Hindlimb muscle (tissue), 1 donor: ENCODE measurements around the gene TBP. TPM values are rescaled to one million over a fixed set of nuclear protein-coding genes. Genes with fewer than 3 reads are reported as not detected.
A peak's percentile ranks its signal among the peaks of the same experiment; 100 is the strongest.
"Not testable (repeated sequence)": the region's sequence is repeated elsewhere in the genome, so short reads cannot be mapped to it uniquely, and the experiment has no call there.

Source experiments
- DNase-seq: peaks from one replicate; pipeline ENCODE4 v3.0.0-alpha.2; 2013
- polyA plus RNA-seq: library from polyadenylated mRNA; unstranded; fragments of 120-200 nt; gene quantifications from one replicate; pipeline ENCODE4 v1.2.1, GENCODE V29; 2013; ENCODE audit not compliant: insufficient read length

Gene TBP
- 16.4 TPM for polyA plus RNA-seq

DNA sequence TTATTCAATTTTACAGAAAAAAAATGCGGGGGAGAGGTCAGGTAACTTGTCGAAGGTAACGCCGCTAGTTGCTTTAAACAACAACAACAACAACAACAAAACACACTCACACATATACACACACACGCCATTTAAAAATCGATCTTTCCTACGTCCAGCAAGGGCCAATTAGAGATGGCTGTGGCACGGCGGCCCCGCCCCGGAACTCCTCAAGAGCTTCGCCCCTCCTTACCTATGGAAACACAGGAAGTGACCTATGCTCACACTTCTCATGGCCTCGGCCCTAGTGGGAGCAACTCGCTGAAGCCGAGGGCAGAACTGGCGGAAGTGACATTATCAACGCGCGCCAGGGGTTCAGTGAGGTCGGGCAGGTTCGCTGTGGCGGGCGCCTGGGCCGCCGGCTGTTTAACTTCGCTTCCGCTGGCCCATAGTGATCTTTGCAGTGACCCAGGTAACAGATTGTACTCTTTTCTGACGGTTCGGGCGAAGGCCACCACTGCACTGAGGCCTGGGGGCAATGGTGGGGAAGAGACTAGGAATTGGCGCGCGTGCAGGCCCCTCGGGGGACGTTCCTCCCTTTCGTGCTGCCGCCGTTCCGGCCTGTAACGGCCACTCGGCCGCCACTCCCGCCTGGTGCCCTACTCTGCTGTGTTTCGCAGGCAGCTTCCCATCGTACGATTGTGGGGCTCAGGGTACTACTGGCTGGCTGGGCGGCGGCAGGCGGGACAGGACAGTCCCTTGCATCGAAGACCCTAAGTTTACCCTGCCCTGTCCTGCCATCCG lies at the start of gene TBP:
TBP (plus strand) TSS at position 357 of the 783 bp plus-strand sequence. CDS start 2,661 bp downstream, outside the sequence.
- peak; percentile 98 for DNase-seq

DNA sequence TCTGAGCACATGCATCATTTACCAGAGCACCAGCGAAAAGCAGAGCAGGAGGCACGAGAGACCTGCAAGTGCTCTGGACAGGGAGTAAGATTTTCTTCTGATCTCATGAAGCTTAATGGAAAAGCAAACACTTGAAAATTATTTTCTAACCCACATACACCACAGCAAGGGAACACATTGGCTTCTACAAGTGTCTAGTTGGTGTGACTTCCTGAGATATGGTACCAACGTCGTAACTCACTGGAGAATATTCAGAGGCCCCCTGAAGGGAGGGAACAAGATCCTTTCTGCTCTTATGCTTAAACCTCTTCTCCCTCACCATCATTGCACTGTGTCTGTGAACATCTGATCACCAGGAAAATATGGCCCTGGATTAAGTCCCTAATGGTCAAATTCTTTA lies 49.7 kb upstream of the TBP start:
- DNase-seq, result no peak

DNA sequence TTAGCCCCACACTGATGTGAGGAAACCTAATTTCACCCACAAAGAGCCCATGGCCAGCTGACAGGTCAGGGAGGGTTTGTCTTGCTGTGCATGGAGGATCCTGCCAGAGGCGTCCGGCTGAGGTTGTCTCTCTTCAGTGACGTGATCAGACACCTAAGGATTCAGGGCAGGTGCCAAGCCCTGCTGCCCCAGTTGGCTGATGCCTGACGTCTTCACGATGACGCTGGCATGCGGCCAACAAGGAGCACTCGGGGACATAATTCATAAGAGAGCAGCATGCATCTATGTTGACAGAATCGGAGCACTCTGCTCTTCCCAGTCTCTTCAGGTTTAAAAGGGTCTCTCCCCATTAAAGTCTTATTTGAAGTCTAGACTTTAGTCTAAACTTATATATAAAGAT lies 48.9 kb upstream of the TBP start:
- DNase-seq, result no peak

DNA sequence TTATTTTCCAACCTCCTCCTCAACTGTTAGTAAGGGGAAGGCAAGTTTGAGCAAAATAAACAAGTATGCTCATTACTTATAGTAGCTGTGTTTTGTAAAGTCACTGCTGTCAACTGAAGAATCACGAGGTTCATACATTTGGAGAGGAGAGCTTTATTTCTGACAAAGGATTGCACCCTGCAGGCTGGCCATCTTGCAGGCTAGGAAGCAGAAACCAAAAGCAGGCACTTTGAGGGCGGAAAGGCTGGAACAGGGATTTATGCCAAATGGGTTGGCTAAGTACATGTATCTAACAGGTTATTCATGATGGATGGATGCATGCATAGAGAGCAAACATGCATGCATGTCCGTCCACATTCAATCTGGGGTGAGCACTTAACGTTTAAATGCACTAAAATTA lies 47.7 kb upstream of the TBP start:
- no peak for DNase-seq

DNA sequence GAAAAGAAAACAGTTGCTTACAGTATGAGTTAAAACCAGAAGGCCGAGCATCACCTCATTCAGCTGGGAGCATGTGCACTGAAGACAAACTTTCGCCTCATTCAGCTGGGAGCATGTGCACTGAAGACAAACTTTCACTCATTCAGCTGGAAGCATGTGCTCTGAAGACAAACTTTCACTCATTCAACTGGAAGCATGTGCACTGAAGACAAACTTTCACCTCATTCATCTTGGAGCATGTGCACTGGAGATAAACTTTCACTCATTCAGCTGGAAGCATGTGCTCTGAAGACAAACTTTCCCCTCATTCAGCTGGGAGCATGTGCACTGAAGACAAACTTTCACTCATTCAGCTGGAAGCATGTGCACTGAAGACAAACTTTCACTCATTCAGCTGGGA lies 46.4 kb upstream of the TBP start:
- not testable (repeated sequence) for DNase-seq

DNA sequence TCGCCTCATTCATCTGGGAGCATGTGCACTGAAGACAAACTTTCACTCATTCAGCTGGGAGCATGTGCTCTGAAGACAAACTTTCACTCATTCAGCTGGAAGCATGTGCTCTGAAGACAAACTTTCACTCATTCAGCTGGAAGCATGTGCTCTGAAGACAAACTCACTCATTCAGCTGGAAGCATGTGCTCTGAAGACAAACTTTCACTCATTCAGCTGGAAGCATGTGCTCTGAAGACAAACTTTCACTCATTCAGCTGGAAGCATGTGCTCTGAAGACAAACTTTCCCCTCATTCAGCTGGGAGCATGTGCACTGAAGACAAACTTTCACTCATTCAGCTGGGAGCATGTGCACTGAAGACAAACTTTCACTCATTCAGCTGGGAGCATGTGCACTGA lies 45.9 kb upstream of the TBP start:
- not testable (repeated sequence) for DNase-seq

DNA sequence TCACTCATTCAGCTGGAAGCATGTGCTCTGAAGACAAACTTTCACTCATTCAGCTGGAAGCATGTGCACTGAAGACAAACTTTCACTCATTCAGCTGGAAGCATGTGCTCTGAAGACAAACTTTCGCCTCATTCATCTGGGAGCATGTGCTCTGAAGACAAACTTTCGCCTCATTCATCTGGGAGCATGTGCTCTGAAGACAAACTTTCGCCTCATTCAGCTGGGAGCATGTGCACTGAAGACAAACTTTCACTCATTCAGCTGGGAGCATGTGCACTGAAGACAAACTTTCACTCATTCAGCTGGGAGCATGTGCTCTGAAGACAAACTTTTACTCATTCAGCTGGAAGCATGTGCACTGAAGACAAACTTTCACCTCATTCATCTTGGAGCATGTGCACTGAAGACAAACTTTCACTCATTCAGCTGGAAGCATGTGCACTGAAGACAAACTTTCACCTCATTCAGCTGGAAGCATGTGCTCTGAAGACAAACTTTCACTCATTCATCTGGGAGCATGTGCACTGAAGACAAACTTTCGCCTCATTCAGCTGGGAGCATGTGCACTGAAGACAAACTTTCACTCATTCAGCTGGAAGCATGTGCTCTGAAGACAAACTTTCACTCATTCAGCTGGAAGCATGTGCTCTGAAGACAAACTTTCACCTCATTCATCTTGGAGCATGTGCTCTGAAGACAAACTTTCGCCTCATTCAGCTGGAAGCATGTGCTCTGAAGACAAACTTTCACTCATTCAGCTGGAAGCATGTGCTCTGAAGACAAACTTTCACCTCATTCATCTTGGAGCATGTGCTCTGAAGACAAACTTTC lies 45.1 kb upstream of the TBP start:
- not testable (repeated sequence) for DNase-seq

DNA sequence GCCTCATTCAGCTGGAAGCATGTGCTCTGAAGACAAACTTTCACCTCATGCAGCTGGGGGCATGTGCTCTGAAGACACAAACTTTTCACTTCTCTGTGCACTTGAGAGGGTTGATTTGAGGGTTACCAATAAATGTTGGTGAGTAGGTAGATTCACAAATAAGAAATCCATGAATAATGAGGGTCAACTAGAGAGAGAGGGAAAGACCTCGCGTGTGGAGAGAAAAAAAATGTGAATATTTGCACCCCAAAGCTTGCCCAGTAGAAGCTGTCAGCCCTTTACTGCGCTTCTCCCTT lies 44.5 kb upstream of the TBP start:
- DNase-seq, result no peak

DNA sequence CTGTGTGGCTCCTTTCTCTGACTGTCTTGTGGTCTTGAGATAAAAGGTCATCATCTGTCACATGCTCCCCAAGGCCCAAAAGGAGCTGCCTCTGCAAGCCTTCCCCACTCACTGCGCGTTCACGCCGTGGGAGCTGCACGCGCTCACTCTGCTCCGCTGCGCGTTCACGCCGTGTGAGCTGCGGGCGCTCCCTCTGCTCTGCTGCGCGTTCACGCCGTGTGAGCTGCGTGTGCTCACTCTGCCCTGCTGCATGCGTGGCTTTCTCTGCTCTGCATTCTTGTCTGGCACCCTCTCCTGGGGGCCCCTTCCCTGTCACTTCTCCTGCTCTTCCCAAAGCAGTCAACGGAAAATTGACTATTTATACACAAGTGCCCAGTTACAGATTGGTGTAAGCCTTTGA lies 43.5 kb upstream of the TBP start:
- no peak for DNase-seq

DNA sequence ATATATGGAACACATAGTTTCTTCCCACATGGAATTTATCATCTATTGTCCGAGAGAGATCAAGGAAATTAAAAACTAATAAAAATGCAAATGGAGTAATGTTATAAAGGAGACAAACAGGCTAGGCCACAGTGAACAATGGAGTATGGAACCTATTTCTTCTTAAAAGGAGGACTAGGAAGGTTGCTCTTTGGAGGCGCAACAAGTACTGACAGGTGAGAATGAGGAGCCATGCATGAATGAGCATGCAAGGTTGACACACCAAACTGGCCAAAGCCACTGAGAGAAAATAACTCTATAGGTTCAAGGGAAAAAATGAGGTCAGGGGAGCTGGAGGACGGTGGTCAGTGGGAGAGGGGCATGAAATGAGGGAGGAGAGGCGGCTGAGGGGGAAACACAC lies 41.9 kb upstream of the TBP start:
- no peak for DNase-seq

DNA sequence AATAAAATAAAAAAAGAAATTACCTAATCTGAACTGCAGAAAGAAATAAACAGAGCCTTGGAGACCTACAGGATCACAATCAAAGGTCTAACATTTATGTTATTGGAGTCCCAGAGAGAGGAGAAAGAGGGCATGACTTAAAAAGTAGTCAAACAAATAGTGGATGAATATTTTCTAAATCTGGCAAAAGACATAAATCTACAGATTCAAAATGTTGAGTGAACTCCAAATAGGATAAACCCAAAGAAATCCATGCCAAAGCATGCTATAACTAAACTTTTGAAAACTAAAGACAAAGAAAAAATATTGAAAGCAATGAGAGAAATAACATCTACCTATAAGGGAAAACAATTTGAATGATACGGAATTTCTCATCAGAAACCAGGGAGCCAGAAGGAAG lies 39.3 kb upstream of the TBP start:
- no peak for DNase-seq

DNA sequence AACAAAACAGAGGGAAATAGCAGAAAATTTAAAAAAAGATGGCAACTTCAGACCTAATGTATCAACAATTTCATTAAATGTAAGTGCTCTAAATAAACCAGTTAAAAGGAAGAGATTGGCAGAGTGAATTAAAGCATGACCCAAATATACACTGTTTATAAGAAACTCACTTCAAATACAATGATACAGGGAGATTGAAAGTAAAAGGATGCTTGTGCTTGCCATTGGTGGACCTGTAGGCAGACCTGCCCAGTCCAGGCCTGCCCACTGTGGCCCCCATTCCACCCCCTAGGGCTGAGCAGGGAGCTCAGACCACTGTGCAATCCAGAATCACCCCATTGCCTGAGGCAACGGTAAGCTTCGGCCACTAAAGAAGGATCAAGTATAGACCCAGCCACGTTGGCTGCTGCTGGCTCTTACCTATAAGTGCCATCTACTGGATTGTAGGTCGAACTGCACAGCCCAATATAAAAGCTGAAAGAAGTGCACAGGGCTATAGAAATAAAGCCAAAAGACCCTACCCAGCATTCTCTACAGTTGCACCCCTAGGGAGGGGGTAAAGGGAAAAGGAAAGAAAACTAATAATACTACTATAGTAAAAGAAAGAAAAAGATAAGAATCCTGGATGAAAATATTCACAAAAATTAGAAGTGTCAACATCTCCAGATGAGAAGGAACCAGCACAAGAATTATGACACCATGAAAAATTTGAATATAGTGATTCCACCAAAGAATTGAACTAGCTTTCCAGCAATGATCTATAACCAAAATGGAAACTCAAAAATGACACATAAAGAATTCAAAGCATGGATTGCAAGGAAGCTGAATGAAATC lies 37.2 kb upstream of the TBP start:
- no peak for DNase-seq

DNA sequence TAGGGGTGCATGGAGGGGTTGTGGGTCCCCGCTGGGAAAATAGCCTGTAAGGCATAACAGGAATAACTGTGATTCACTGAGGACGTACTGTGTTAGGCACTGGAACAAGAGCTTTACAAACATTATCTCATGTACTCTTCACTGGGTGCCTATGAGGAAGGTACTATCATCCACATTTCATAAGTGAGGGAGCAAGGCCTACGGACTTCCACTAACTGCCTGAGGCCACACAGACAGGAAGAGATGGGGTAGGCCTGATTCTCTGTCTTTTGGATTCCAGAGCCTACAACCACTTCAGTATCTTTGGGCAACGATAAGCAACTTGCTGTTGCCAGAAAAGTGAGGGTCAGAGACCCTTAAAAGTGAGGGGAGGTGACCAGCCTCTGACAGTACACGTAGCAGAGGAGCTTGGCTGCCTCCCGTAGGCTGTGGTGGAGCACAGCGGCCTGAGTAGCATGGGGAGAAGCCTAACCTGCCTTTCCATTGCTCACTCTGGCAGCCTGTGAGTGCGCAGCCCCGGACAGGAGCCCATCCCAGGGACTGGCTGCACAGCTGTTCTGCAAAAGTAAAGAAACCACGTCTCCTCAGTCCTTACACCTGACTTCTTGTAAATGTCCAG lies 31.5 kb upstream of the TBP start:
- DNase-seq, result no peak

DNA sequence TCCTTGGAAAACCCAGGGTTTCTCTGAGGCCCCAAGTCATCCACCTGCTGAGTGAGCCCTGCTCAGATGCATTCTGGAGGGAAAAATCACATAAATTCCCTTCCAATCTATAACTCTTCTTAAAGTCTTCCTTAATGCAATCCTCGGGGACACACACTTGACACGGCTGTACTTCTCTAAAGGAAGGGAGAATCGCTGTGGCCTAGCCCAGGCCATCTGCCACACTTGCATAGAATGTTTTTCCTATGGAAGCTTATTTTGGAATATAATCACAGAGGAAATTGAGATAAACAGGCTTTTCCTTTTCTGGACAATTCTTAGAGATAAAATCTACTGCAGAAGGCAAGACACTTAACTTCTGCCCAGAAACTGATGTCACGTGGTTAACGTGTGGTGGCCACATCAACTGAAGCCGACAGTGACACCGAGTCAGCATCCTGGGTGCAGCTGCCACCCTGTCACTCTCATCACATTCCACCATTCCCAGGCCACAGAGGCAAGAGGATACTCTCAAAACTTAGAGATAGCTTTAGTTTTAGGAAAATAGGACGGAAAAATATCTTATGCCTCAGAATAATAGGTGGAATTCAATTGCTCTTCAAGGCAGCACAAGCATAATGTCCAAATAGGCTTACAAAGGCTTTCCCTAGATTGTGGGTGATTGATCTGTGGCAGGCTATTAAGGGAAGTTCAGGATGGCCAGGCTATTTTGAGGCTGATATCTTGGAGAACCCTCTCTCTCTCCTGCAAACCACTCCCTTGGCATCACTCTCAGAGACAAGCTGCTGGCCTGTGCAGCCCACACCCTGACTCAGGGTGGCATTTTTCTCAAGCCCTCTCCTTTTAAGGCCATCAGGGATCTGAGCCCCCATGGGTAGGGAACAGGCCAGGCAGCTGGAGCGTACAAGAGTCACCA lies 30.7 kb upstream of the TBP start:
- DNase-seq, result peak; percentile 7

DNA sequence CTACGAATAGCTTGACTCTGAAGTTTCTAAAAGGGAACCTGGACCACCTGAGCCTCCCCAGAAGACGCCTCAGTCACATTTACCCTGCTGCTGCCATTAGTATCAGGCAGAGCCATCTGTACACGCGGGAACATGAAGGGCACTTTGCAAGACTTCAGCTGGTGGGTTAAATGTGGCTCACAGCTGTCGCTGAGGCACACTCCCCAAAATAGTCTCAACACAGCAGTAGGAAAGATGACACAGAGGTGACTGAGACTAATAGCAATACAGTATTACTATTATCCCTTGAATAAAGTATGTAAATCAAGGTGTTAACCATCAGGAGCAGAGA lies 30.0 kb upstream of the TBP start:
- no peak for DNase-seq

DNA sequence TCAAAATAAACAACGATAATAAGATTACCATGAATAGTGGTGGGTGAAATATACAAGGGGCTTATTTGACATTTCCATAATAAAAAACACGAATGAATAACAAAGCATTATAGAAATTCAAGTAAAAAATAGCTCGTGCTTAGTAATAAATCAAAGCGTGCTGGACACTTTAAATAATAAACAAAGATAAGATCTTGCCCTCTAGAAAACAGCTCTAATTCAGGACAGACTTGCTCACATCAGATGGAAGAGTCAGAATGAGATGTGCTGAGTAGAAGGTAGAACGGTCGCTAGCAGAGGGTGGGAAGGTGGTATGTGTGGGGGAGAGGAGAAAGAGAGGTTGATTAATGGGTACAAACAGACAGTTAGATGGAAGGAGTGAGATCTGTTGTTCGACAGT lies 28.4 kb upstream of the TBP start:
- DNase-seq, result no peak

DNA sequence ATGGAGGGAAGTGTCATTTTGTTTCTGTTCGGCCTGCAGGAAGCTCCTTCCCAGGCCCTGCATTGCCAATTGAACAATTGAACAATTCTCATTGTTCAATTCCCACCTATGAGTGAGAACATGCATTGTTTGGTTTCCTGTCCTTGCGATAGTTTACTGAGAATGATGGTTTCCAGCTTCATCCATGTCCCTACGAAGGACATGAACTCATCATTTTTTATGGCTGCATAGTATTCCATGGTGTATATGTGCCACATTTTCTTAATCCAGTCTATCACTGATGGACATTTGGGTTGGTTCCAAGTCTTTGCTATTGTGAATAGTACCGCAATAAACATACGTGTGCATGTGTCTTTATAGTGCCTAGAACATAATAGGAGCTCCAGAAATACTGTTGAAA lies 26.2 kb upstream of the TBP start:
- DNase-seq, result not testable (repeated sequence)

DNA sequence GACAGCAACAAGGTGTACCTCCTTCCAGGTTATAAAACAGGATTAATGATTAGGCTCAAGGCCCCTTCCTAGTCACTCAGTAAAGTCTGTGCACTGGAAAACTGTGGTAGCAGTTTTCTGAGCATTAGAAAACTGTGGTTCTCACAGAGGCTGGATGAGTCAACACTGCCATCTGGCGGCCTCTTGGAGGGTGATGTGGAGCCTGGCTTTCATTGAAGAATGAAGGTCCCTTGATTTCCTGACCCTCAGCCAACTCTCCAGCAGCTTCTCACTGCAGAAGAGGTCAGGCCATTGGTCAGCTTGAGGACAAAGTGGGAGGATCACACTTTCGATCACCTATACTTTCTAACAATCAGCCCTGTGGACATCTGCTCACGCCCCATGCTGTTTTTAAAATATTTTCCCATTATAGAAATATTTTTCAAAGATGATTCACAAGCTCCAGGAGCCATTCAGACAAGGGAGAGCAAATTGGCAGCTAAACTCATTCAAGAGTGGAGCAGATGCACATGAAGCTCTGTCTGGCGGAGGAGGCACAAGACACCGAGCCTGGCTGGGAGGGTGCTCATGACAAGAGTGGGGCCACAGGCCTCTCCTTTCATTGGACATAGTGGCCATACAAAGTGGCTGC lies 24.2 kb upstream of the TBP start:
- peak; percentile 74 for DNase-seq

DNA sequence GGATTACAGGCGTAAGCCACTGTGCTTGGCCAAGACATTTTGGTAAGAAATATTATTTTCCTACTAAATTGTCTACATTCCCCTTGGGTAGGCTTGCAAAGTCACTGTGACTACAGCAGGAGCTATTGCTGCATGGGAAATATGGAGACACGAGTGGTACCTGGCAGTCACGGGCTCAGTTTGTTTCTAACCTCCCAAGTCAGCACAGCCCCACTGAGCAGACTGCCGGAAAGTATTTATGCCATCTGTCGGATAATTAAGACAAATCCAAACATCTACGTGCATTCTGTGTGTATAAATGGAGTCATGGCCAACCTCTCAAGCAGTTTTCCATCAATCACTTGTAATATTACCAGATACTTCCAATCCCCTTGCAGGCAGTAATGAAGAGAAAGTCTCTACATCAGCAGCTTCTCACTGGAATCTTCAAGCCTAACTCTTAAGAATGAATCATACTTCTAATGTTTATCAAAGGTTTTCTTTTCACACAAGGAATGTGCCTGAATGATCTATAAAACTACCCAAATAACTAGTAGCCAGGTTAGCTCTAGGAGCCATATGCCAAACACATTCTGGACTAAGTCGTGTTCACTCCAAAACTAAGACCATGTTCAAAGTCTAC lies 21.2 kb upstream of the TBP start:
- DNase-seq, result no peak

DNA sequence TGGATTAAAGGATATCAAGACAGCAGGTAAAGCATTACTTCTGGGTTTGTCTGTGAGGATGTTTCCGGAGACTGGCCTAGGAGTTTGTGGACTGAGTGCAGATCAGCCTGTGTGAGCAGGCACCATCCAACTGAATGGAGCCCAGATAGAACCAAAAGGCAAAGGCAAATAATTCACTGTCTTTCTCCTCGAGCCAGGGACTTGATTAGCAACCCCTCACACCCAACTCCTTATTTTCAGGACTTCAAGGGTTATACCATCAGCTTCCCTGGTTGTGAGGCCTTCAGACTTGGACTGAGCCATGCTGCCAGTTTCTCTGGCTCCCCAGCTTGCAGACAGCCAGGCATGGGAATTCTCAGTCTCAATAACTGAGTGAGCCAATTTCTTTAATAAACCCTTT lies 20.4 kb upstream of the TBP start:
- no peak for DNase-seq

DNA sequence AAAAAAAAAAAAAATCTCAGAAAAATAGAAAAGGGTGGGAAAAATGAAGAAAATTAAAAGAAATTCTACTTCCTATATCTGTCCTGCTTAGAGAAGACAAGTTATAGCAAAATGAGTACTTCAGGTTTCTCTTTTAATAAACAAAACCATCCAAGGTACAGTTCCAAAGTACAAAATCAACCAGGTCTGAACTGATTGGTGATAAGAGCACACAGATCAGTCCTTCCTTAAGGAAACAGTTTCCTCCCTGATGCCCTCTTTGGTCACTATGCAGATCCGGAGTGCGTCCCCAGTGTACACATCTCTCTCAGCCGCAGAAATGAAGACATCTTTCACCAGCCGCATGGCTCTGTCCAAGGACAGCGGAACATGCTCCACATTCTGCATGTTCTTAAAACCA lies 19.2 kb upstream of the TBP start:
- DNase-seq, result no peak
